K562 (cell line): Measurements from ENCODE around the gene OPA3. TPM values are rescaled to one million over a fixed set of nuclear protein-coding genes. Genes with fewer than 3 reads are reported as not detected.

Experiments
- CC2D1A ChIP-seq: fragments of 450-650 bp; IDR thresholded peaks from 2 replicates; pipeline ENCODE4 v1.6.1; 2017; ENCODE audit warnings: mild to moderate bottlenecking
- IRF9 ChIP-seq: fragments of 450-650 bp; IDR thresholded peaks from 2 replicates; pipeline ENCODE4 v1.6.1; 2016; ENCODE audit warnings: missing biosample characterization, missing genetic modification characterization
- MTA1 ChIP-seq: fragments of 450-650 bp; IDR thresholded peaks from 2 replicates; pipeline ENCODE4 v1.6.1; 2017; ENCODE audit warnings: borderline replicate concordance
- NCOA2 ChIP-seq, 2 experiments: fragments of 450-650 bp; IDR thresholded peaks; 2 replicates each; pipeline ENCODE4 v1.6.1; 2018; ENCODE audit warnings: mild to moderate bottlenecking in 2 of 2, moderate library complexity in 1 of 2; ENCODE audit not compliant: partially characterized antibody in 2 of 2
- NCOR1 ChIP-seq: fragments of 450-650 bp; IDR thresholded peaks from 2 replicates; pipeline ENCODE4 v1.6.1; 2016; ENCODE audit warnings: mild to moderate bottlenecking, moderate library complexity
- UBTF ChIP-seq, 2 experiments: IDR thresholded peaks; 2 replicates each; pipeline ENCODE4 v1.6.1; 2012; ENCODE audit warnings: improper control_type of control experiment in 2 of 2, low read depth in 2 of 2, low read length in 2 of 2, borderline replicate concordance in 1 of 2
- XRCC3 ChIP-seq: fragments of 450-650 bp; IDR thresholded peaks from 2 replicates; pipeline ENCODE4 v1.6.1; 2017; ENCODE audit warnings: mild to moderate bottlenecking, moderate library complexity
- ZNF609 ChIP-seq: sonication (generic); formaldehyde crosslinking; IDR thresholded peaks from 2 replicates; pipeline ENCODE4 v1.8.1; 2023; ENCODE audit warnings: missing genetic modification reagents, mild to moderate bottlenecking, borderline replicate concordance
- ZNF830 ChIP-seq: fragments of 250-450 bp; sonication (Bioruptor Pico); IDR thresholded peaks from 2 replicates; pipeline ENCODE4 v1.5.0; 2021; ENCODE audit warnings: mild to moderate bottlenecking
- polyA plus RNA-seq, 8 experiments: library from polyadenylated mRNA; depleted of rRNA in 4 of 8; stranded (reverse) in 5 of 8; unstranded in 3 of 8; fragments of >200 nt; fragmentation: Nextera tagmentation in 2 of 8; fragmentation: Illumina TruSeq in 1 of 8; extraction: Ambion mirVana in 2 of 8; extraction: Trizol in 1 of 8; gene quantifications; 2 replicates each; pipeline versions ENCODE4 v1.2.1 to v1.2.3, GENCODE V29; 2011 to 2014; ENCODE audit warnings: inconsistent platforms in 1 of 8, missing spikeins in 1 of 8
- total RNA-seq, 7 experiments: library from RNA; depleted of rRNA in 6 of 7; stranded (reverse); fragments of >200 nt in 6 of 7; fragmentation: Illumina TruSeq in 2 of 7; extraction: Trizol in 2 of 7; gene quantifications; 2 replicates each; pipeline versions ENCODE4 v1.2.1 to v1.2.3, GENCODE V29; 2011 to 2021; ENCODE audit warnings: low replicate concordance in 1 of 7

Gene OPA3
- total and polyA plus RNA-seq, 9 of the 15 experiments (the other 6 are each of a cell fraction or from before 2014, with no cell fraction given) = 1.4 to 18.8 (median 9.0) TPM

- TF ChIP-seq UBTF (IDR thresholded peaks at IDR 0.05; ENCODE audit: borderline replicate concordance in 1 of 2, low read depth in 2 of 2, low read length in 2 of 2) = no peak
- no peak for TF ChIP-seq NCOA2 (IDR thresholded peaks at IDR 0.05; ENCODE audit: partially characterized antibody in 2 of 2)
- no peak for TF ChIP-seq ZNF609
- TF ChIP-seq MTA1 = no peak
- TF ChIP-seq CC2D1A = peak; percentile 68; the same call in 1 of the 2 replicates
- no peak for TF ChIP-seq NCOR1
- no peak for TF ChIP-seq IRF9 (tag)
- TF ChIP-seq ZNF830 (CRISPR knock-in tag) = no peak
- no peak for TF ChIP-seq XRCC3
Measured at GRCh38 chr19:45485305-45486077, 99.1 kb downstream of the OPA3 start (continued).
